ENCODE data around the gene ATG7.

GRCh38 chr3:11410564-11410963 lies 138.4 kb downstream of the ATG7 start:
- TF ChIP-seq CTCF (IDR thresholded peaks at IDR 0.05) (no peak), EP300 (IDR thresholded peaks at IDR 0.05) (no peak), POLR2A (IDR thresholded peaks at IDR 0.05) (no peak)
